Left ventricle myocardium superior (tissue), 1 donor: ENCODE measurements around the gene ENPP7. TPM values are rescaled to one million over a fixed set of nuclear protein-coding genes. Genes with fewer than 3 reads are reported as not detected.

Experiments used
- ATAC-seq: fragments of 200-7000 bp; cut with Tn5 transposase; one replicate; pipeline ENCODE4 v1.9.1; 2020; ENCODE audit warnings: mild to moderate bottlenecking, moderate library complexity
- DNase-seq: peaks from one replicate; pipeline ENCODE4 v3.0.0-alpha.2; 2020
- intact Hi-C: fragments of 100-400 bp; cut with micrococcal nuclease; formaldehyde crosslinking; loops from one replicate; pipeline ENCODE4 v1.11.0; 2022
- total RNA-seq: library from RNA; stranded (reverse); fragmentation: NEBNext Ultra II Directional; extraction: Animal tissue kit (Norgen Biotek cat#: 25700); gene quantifications from one replicate; pipeline ENCODE4 v1.2.1, GENCODE V29; 2021
- donor health status: DM: no; HTN: yes; CAD: no; lungs with severe emphysema.

Gene ENPP7
- total RNA-seq, 1 donor from 2014 or later, result not detected

- intact Hi-C loops, result no loop called here
- ATAC-seq, result no peak
- no peak for DNase-seq
Measured at GRCh38 chr17:79702034-79702433, 28.7 kb upstream of the ENPP7 start.

GRCh38 chr17:79702550-79703236 is 28.1 kb upstream of the ENPP7 start:
- intact Hi-C loops, result no loop called here
- no peak for ATAC-seq
- no peak for DNase-seq

- DNase-seq, result no peak
- intact Hi-C loops, result no loop called here
- ATAC-seq, result no peak
Measured at GRCh38 chr17:79704691-79705090, 26.1 kb upstream of the ENPP7 start.

DNA sequence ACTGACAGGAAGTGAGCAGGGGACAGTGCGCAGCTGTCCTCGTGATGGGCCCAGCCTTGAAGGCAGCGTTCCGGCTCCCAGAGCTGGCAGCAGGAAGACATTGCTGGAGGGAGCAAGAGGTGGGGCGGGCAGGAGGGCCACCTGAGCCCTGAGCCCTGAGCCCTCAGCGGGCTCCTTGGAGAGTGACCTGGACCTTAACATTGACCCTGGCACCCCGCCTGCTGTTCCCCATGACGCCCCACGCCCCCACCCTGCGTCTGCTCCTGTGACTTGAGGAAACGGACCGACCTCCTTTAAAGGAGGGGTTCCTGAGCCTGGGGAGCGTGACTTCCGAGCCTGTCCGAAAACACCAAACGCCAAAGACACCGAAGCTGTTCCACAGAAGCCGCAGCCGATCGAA is 25.1 kb upstream of the ENPP7 start:
- DNase-seq (no peak), ATAC-seq (no peak)
- intact Hi-C loops, result no loop called here

DNA sequence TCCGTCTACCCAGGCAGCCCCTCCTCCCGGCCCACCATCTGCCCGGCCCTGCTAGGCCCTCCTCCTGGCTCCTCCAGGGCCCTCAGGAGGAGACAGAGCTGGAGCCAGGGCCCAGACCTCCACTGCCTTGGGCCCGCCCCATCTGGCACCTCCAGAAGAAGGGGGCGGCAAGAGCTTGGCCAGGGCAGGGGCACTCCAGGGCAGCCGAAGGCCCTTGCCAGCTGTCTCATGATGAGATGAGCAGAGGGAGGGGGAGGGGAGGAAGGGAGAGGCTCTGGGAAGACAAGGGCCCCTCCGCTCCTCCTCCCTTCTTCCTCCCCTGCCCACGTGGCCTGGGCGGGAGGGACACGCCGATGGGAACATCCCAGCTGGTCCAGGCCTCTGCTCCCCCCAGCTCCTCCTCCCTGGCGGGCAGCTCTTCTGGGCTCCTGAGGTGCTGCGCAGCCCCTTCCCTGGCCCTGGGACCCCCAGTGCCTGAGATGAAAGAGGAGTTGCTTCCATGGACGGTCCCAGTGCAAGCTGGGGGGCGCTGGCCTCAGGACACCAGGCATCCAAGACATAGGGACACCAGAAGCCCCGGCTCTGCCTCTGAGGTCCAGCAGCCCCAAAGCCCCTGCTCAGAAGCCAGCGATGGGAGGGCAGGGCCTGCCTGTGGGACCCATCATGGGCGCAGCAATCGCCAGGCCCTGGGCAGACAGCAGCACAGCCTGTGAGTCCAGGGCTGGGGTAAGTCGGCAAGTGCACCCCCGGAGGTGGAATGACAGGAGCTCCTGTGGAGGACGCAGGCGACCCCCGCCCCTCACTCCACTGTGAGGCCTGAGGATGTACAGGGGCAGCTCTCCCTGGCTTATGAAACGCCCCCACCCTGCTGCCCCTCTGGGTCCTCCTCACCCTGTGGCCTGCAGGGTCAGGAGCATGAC is 23.6 kb upstream of the ENPP7 start:
- intact Hi-C loops, result no loop called here
- DNase-seq (no peak), ATAC-seq (peak; percentile 41)

DNA sequence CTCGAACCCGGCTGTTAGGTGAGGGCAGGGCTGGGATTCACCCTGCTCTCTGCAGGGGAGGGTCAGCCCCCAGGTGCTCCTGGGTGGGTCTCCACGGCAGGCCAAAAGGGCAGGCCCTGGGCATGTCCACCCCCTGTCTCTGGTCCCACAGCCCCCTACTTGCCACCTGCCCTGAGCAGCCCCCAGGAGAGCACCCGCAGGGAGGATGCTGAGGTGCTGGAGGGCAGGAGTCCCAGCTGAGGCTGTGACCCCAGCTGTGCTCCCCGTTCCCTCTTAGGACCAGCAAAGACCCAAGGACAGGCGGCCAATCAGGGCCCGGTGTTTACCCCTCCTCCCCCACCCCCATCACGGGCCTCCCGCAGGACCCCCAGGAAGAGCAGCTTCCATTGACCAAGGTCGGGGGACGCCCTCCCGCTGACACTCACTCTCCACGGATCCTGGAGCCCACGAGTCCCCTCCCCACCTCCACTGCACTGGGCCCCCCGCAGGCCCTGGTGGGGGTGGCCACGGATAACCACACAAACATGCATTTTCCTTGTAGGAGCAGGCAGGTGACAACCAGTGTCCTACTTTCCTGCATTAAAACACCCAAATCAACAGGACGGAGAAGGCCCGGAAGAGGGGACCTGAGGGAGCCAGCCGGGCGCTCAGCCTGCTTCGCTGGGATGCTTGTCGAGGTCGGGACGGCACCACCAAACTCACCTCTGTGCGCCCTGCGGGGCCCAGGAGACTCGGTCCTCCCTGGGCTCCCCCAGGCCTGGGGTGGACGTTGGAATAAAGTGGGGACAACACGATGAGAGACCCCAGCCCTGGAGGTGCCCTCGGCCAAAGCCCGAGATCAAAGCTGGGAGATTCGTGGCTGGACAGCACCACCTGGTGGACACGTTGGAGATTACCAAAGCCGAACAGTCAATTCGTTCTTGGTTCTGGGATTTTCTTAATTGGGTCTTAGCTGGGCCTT is 22.5 kb upstream of the ENPP7 start:
- intact Hi-C loops, result no loop called here
- ATAC-seq, result peak; percentile 60
- DNase-seq, result no peak

DNA sequence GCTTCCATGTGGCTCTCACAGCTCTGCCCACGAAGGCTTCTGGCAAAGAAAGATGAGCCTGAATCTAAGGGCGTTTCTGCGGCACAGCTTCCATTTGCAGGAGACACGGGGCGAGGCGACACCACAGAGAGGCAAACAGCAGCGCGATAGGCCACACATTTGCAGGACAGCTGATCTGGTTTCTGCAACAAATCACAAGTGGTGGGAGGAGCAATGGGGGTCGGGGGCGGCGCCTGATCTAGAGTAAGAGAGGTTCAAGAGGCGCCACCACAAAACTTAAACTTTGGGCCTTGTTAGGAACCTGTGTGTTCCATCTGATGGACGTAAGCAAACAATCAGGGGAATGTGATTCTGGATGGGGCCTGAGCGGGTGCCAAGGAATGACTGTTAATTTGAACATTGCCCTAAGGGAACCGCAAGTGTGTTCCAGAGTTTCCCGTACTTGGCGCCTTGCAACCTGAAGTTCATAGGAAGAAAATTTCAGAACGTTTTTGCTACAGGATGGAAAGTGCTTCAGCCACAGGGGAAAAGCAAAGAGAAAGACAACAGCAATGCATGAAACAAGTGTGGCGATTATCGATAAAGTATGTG is 18.9 kb upstream of the ENPP7 start:
- intact Hi-C loops, result no loop called here
- ATAC-seq, result no peak
- no peak for DNase-seq

DNA sequence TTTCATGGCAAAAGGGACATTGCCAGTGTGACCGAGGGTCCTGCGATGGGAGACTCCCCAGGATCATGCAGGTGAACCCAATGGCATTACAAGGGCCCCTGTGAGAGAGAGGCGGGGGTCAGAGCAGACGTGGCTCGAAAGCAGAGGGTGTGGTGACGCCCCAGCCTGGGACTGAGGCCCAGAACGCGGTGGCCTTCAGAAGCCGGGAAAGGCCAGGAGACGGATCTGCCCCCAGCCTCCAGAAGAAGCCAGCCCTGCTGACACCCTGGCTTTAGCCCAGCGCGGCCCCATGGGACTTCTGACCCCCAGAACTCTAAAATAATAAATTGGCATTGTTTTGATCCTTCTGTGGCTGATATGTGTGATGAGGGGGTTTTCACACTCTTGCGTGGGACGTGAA is 17.4 kb upstream of the ENPP7 start:
- intact Hi-C loops, result no loop called here
- DNase-seq (no peak), ATAC-seq (no peak)

GRCh38 chr17:79714176-79715097 is 16.3 kb upstream of the ENPP7 start:
- ATAC-seq, result no peak
- DNase-seq, result no peak
- intact Hi-C loops, result no loop called here

DNA sequence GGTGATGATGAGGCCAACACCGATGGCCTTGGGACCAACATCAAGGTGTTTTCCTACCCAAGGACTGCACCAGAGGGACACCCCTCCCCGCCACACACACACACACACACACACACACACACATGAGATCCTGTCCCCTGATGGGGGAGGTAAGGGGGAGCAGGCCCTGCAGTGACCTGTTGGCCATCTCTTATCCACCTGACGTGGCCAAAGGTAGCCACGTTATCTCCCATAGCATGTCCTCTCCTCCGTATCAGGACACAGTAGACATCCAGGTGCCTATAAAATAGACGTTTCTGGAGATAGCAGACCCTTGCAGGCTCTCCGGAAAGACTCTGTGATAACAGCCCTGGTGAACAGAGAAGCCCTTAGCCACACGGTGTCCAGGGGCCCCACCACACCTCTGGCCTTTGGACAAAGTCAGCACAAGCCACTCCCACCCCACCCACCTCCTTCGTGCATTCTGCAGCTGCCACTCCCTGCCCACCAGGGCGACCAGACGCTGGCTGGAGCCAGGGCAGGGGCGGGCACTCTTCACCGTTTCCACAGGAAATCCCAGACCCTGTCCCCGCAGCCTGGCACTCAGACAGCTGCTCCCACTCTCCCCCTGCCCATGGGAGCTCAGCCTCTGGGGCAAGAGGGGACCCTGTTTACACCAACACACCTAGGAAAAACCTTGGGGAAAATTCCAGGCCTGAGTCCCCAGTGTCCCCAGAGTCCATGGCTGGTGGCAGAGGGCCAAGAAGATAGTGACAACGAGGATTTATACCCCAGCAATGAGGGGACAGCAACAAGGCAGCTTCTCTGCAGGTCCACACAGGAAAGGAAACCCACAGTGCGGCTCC is 15.4 kb upstream of the ENPP7 start:
- intact Hi-C loops, result no loop called here
- ATAC-seq (no peak), DNase-seq (no peak)

- intact Hi-C loops, result no loop called here
- ATAC-seq (no peak), DNase-seq (no peak)
Measured at GRCh38 chr17:79715943-79716797, 14.6 kb upstream of the ENPP7 start.

DNA sequence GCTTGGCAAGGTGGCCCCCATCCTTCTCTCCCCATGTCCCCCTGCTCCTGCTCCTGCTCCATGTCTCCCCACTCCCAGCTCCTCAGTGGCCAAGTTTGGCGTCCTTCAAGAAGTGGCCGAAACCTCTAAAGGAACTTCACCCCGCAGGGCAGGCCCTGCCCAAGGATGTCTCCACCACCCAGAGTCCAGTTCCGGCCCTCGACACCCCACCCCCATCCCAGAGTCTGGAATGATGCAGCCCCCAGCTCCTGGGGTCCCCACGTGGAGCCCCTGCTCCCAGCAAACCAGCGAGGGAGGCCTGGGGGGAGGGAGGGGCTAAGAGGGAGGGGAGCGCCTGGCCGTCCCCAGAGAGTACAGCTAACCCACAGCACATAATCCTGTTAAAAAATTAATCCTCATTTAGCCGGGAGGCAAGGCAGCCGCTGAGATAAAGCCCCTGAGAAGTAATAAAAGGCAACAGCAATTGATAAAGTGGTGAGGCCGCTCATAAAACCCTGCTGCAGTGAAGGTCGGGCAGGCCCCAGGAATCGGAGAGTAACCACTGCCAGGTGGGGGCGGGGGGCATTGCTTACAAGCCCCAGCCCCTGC is 9.9 kb upstream of the ENPP7 start:
- intact Hi-C loops, result no loop called here
- DNase-seq (no peak), ATAC-seq (no peak)

DNA sequence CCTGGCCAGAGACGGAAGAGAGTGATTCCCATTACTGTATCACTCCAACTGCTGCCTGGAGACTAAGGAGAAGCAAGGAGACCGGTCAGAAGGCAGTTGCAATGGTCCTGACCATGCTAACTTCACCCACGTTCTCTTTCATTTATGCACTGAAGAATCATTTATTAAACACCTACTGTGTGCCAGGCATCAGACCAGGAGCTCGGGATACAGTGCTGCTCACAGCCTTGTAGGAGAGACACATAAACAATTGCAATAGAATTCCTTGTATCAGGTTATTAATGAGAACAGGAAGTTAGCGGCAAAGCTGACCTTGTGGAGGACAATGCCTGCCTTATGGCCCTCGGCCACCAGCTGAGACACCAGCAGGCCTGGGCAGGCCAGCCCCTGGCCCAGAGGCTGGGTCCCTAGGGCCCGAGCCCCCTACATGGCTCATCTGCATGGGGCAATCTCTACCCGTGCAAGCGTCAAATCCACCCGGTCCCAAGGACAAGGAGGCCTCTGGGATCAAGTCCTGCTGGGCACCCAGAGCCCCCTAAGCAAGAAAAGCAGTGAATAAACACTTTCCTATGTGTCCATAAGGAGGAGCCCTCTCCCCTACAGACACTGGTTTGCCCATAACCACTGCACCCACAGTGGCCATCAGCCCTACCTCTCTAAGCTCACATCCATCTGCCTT is 8.6 kb upstream of the ENPP7 start:
- DNase-seq (no peak), ATAC-seq (no peak)
- intact Hi-C loops, result no loop called here

DNA sequence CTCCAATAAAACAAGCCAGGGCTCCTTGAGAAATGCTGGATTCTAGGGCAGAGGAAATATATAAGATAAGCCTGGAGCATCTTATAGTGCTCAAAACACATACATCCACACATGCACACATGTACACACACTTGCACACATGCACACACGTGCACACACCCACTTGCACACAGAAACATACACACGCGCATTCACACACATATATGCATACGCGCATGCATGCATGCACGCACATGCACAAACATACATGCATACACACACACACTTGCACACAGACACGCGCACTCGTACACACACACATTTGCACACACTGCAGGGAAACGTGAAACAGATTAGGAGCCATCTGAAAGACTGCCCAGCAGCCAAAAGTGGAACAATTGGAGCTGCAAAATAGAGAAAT is 8.0 kb upstream of the ENPP7 start:
- ATAC-seq (no peak), DNase-seq (no peak)
- intact Hi-C loops, result no loop called here

- intact Hi-C loops, result no loop called here
- DNase-seq (peak; percentile 68), ATAC-seq (peak; percentile 88)
Measured at GRCh38 chr17:79728169-79728907, 2.4 kb upstream of the ENPP7 start.
